ENCODE data around the gene PPM1E.

The PPM1E gene

DNA sequence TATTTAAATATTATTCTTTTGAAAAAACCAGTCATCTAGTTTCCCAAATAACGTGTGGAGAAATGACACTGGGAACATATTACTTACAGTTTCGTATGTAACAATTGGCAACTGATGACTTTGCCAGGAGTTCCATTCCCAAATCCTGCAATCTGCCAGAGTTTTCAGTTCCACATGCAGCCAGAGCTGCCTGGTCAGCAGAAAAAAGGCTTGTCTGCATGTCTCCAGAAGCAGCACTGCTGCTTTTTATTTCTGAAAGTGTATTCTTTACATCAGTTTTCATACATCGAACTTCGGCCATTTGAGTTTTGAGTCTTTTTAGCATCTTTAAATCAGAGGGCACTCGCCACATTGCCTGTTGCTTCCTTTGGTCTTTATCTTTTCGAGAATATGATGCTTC is 272.7 kb downstream of the PPM1E start:
- TF ChIP-seq EZH2phosphoT487 (IDR thresholded peaks at IDR 0.05; ENCODE audit: low read depth), result no peak
- TF ChIP-seq, protein P1, sequence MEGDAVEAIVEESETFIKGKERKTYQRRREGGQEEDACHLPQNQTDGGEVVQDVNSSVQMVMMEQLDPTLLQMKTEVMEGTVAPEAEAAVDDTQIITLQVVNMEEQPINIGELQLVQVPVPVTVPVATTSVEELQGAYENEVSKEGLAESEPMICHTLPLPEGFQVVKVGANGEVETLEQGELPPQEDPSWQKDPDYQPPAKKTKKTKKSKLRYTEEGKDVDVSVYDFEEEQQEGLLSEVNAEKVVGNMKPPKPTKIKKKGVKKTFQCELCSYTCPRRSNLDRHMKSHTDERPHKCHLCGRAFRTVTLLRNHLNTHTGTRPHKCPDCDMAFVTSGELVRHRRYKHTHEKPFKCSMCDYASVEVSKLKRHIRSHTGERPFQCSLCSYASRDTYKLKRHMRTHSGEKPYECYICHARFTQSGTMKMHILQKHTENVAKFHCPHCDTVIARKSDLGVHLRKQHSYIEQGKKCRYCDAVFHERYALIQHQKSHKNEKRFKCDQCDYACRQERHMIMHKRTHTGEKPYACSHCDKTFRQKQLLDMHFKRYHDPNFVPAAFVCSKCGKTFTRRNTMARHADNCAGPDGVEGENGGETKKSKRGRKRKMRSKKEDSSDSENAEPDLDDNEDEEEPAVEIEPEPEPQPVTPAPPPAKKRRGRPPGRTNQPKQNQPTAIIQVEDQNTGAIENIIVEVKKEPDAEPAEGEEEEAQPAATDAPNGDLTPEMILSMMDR (IDR thresholded peaks at IDR 0.05; ENCODE audit: low read depth, low read length), result no peak
- H2AFZ ChIP-seq (ENCODE audit: low read depth, low read length), result no peak overlapping the region
- no peak overlapping the region for H3K9ac ChIP-seq (ENCODE audit: low read length)
- no peaks in the 10 kb centered on the region for H3K9me3 ChIP-seq (ENCODE audit: insufficient read depth, low read length)
- no peak overlapping the region for H3K4me3 ChIP-seq (ENCODE audit: low read length)
- H3K4me2 ChIP-seq (ENCODE audit: low read length), result no peak overlapping the region
- no peaks in the 10 kb centered on the region for H3K27me3 ChIP-seq (ENCODE audit: low read depth, low read length)
- H3K4me1 ChIP-seq (ENCODE audit: low read length), result peaks cover 27% of the 10 kb centered on the region
- no peak overlapping the region for H3K27ac ChIP-seq (ENCODE audit: low read length)
- no peaks in the 10 kb centered on the region for H3K36me3 ChIP-seq (replicated peaks; ENCODE audit: low read depth, low read length)
- H3K79me2 ChIP-seq (ENCODE audit: low read length), result no peaks in the 10 kb centered on the region
- H4K20me1 ChIP-seq (ENCODE audit: insufficient read depth, low read length), result no peaks in the 10 kb centered on the region

DNA sequence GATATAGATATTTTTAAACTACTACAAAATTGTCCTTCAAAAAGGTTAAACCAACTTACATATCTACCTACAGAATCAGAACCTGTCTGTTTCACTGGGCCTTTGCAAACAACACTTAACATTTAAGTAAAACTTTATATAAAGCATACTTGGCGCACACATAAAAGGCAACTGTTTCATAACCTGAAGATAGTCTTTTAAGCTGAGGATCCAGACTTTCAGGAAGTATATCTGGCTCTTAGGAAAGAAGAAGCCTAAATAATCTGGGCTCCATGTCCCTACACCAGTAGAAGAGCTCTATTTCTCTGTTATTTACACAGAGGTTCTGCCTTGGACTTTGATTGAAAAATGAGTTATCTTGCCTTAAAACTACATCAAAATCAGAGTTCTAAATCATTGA is 275.2 kb downstream of the PPM1E start:
- peaks cover 1% of the 10 kb centered on the region for H3K36me3 ChIP-seq (replicated peaks; ENCODE audit: low read depth, low read length)
- H3K4me2 ChIP-seq (ENCODE audit: low read length), result no peak overlapping the region
- peaks cover 27% of the 10 kb centered on the region for H3K4me1 ChIP-seq (ENCODE audit: low read length)
- no peaks in the 10 kb centered on the region for H4K20me1 ChIP-seq (ENCODE audit: insufficient read depth, low read length)
- H3K79me2 ChIP-seq (ENCODE audit: low read length), result no peaks in the 10 kb centered on the region
- H3K9ac ChIP-seq (ENCODE audit: low read length), result no peak overlapping the region
- H2AFZ ChIP-seq (ENCODE audit: low read depth, low read length), result no peak overlapping the region
- no peaks in the 10 kb centered on the region for H3K9me3 ChIP-seq (ENCODE audit: insufficient read depth, low read length)
- no peaks in the 10 kb centered on the region for H3K27me3 ChIP-seq (ENCODE audit: low read depth, low read length)
- no peak overlapping the region for H3K27ac ChIP-seq (ENCODE audit: low read length)
- H3K4me3 ChIP-seq (ENCODE audit: low read length), result no peak overlapping the region
- TF ChIP-seq, protein P1 (IDR thresholded peaks at IDR 0.05; ENCODE audit: low read depth, low read length), result no peak
- no peak for TF ChIP-seq EZH2phosphoT487 (IDR thresholded peaks at IDR 0.05; ENCODE audit: low read depth)

All from OCI-LY3 (cell line).